DOHH2 (cell line): Measurements from ENCODE around the gene MED12.

Experiments used
- H3F3A ChIP-seq: fragments of 200-600 bp; sonication (generic), shearing (Covaris generic); 2 replicates; pipeline ENCODE4 v1.6.0; 2016; ENCODE audit warnings: antibody characterized with exemption, mild to moderate bottlenecking; ENCODE audit not compliant: control insufficient read depth, insufficient read depth
- H3K27ac ChIP-seq: fragments of 200-600 bp; sonication (generic); 2 replicates; pipeline ENCODE4 v1.5.1; 2014; ENCODE audit warnings: low read depth, mild to moderate bottlenecking, low read length, moderate library complexity
- H3K27me3 ChIP-seq: fragments of 200-600 bp; sonication (generic); 2 replicates; pipeline ENCODE4 v1.6.1; 2014; ENCODE audit warnings: mild to moderate bottlenecking, low read length, mixed read lengths; ENCODE audit not compliant: control insufficient read depth
- H3K36me3 ChIP-seq: fragments of 200-600 bp; sonication (generic); 2 replicates; pipeline ENCODE4 v1.6.1; 2014; ENCODE audit warnings: mild to moderate bottlenecking, low read length, moderate library complexity, mixed read lengths; ENCODE audit not compliant: control insufficient read depth
- H3K4me1 ChIP-seq: fragments of 200-600 bp; sonication (generic); 2 replicates; pipeline ENCODE4 v1.6.1; 2014; ENCODE audit warnings: mild to moderate bottlenecking, low read length, mixed read lengths; ENCODE audit not compliant: control insufficient read depth
- H3K4me2 ChIP-seq: fragments of 200-600 bp; sonication (generic); 2 replicates; pipeline ENCODE4 v1.6.0; 2014; ENCODE audit warnings: mild to moderate bottlenecking, low read length, moderate library complexity
- H3K4me3 ChIP-seq: fragments of 200-600 bp; sonication (generic); 2 replicates; pipeline ENCODE4 v1.5.1; 2014; ENCODE audit warnings: mild to moderate bottlenecking, low read length, mixed read lengths
- H3K79me2 ChIP-seq: fragments of 200-600 bp; sonication (generic); 2 replicates; pipeline ENCODE4 v1.6.1; 2014; ENCODE audit warnings: mild to moderate bottlenecking, low read length, mixed read lengths; ENCODE audit not compliant: control insufficient read depth
- H3K9me2 ChIP-seq: fragments of 200-600 bp; sonication (generic); replicated peaks from 2 replicates; pipeline ENCODE4 v1.6.1; 2014; ENCODE audit warnings: mild to moderate bottlenecking, low read length, mixed read lengths; ENCODE audit not compliant: control insufficient read depth
- H3K9me3 ChIP-seq: fragments of 200-600 bp; sonication (generic); 2 replicates; pipeline ENCODE4 v1.6.1; 2014; ENCODE audit warnings: antibody characterized with exemption, low read length, mixed read lengths; ENCODE audit not compliant: control insufficient read depth, insufficient read depth
- H4K20me1 ChIP-seq: fragments of 200-600 bp; sonication (generic); 2 replicates; pipeline ENCODE4 v1.6.0; 2014; ENCODE audit warnings: low read depth, mild to moderate bottlenecking, antibody characterized with exemption, low read length, moderate library complexity; ENCODE audit not compliant: control insufficient read depth, insufficient read depth
- EZH2phosphoT487 ChIP-seq: fragments of 200-600 bp; sonication (generic); IDR thresholded peaks from 2 replicates; pipeline ENCODE4 v1.6.1; 2017; ENCODE audit warnings: borderline replicate concordance, mild to moderate bottlenecking, antibody characterized with exemption, low read length, moderate library complexity, mixed read lengths
- TF ChIP-seq, protein P1 (sequence below): fragments of 200-600 bp; sonication (generic); IDR thresholded peaks from one replicate; pipeline ENCODE4 v1.5.1; 2014; ENCODE audit warnings: antibody characterized with exemption, mild to moderate bottlenecking, low read depth, low read length; ENCODE audit not compliant: poor library complexity, severe bottlenecking

Gene MED12

DNA sequence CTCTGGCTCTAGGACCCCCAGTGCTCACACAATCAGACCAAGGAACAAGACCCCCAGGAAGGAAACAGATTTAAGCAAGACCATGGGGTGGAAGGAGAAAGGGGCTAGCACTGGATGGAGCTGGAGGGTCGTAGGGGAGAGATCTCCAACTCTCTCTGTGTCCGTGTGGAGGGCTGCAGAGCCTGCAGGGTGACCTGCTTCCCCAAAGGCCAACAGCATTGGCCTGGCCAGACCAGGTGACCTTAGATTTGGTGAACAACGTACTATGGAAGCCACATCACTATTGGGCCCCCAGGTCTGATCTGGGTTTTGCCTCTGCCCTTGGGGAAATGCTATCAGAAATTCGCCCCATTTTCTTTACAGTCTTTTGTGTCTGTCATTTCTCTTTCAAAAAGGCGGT, 52.3 kb downstream of the MED12 start:
- H3K9me2 ChIP-seq, result no peaks in the 10 kb centered on the region
- no peaks in the 10 kb centered on the region for H4K20me1 ChIP-seq
- H3K4me2 ChIP-seq, result no peak overlapping the region
- H3K4me1 ChIP-seq, result no peaks in the 10 kb centered on the region
- H3K27ac ChIP-seq, result no peak overlapping the region
- H3K4me3 ChIP-seq, result no peak overlapping the region
- H3F3A ChIP-seq, result no peaks in the 10 kb centered on the region
- TF ChIP-seq, protein P1, sequence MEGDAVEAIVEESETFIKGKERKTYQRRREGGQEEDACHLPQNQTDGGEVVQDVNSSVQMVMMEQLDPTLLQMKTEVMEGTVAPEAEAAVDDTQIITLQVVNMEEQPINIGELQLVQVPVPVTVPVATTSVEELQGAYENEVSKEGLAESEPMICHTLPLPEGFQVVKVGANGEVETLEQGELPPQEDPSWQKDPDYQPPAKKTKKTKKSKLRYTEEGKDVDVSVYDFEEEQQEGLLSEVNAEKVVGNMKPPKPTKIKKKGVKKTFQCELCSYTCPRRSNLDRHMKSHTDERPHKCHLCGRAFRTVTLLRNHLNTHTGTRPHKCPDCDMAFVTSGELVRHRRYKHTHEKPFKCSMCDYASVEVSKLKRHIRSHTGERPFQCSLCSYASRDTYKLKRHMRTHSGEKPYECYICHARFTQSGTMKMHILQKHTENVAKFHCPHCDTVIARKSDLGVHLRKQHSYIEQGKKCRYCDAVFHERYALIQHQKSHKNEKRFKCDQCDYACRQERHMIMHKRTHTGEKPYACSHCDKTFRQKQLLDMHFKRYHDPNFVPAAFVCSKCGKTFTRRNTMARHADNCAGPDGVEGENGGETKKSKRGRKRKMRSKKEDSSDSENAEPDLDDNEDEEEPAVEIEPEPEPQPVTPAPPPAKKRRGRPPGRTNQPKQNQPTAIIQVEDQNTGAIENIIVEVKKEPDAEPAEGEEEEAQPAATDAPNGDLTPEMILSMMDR, result no peak
- TF ChIP-seq EZH2phosphoT487, result no peak
- no peaks in the 10 kb centered on the region for H3K79me2 ChIP-seq
- H3K36me3 ChIP-seq, result no peaks in the 10 kb centered on the region
- H3K9me3 ChIP-seq, result no peaks in the 10 kb centered on the region
- H3K27me3 ChIP-seq, result no peaks in the 10 kb centered on the region

DNA sequence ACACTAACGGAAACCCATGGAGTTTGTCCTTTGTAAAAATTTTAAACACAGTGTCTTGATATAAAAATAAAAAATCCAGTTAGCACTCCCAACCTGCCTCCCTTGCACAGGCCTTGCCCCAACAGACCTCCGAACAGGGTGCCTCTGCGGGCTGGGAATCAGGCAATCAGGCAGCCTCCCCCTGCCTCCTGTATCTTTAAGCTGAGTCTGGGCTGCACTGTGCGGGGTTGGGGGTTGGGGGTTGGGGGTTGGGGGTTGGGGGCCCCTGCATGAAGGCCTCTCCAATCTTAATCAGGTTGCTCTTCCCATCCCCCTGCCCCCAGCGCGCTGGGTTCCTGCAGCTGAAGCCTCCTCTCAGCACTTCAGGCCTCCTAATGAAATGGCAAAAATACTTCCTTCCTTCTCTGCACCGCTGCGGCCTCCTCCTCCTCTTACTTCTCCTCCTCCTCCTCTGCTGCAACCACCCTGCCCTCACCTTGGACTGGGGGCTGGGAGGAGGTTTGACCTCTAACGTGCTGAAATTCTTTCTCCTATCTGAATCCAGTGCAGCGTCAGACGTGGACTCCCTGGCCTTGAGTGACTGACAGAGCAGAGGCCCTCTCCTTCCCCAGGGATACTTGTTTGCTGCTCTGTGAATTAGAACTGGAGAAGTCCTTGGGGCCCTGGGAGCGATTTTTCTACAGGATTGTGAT, 52.9 kb downstream of the MED12 start:
- Histone ChIP-seq H3K27me3 (no peaks in the 10 kb centered on the region), H3K27ac (no peak overlapping the region), H3K4me1 (no peaks in the 10 kb centered on the region), H3K79me2 (no peaks in the 10 kb centered on the region), H3K36me3 (no peaks in the 10 kb centered on the region), H3K9me2 (no peaks in the 10 kb centered on the region), H3K4me2 (no peak overlapping the region), H3F3A (no peaks in the 10 kb centered on the region), H3K9me3 (no peaks in the 10 kb centered on the region), H3K4me3 (no peak overlapping the region), H4K20me1 (no peaks in the 10 kb centered on the region)
- TF ChIP-seq EZH2phosphoT487, result no peak
- TF ChIP-seq, protein P1, result no peak

DNA sequence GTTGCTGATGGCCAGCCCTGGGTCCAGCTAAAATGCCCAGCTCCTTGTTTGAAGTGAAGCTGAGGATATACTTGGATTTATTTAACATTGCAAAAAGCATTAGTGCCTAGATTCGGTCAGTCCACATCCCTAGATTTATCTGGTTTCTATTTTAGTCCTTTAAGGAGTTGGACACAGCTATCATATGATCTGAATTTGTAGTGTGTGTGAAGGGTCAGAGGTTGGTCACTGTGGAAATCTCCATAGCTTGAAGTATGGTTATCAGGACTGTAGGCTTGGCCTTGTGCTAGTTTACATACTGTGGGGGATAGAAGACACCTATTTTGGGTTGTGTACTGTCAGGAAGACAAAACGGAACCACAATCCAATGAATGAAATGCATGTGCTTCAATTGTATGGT, 55.0 kb downstream of the MED12 start:
- Histone ChIP-seq H3K4me1 (no peaks in the 10 kb centered on the region), H3K9me2 (no peaks in the 10 kb centered on the region), H3K4me3 (no peak overlapping the region), H3K79me2 (no peaks in the 10 kb centered on the region), H3F3A (no peaks in the 10 kb centered on the region), H3K27ac (no peak overlapping the region), H4K20me1 (no peaks in the 10 kb centered on the region), H3K36me3 (no peaks in the 10 kb centered on the region), H3K4me2 (no peak overlapping the region), H3K9me3 (no peaks in the 10 kb centered on the region), H3K27me3 (no peaks in the 10 kb centered on the region)
- TF ChIP-seq, protein P1, result no peak
- no peak for TF ChIP-seq EZH2phosphoT487
